Measurements from ENCODE around the gene NBAS. TPM values are rescaled to one million over a fixed set of nuclear protein-coding genes. Genes with fewer than 3 reads are reported as not detected.

Gene NBAS
- polyA plus RNA-seq, 1 of the 3 experiments (the other 2 are of a cell fraction), result 12.0 TPM

DNA sequence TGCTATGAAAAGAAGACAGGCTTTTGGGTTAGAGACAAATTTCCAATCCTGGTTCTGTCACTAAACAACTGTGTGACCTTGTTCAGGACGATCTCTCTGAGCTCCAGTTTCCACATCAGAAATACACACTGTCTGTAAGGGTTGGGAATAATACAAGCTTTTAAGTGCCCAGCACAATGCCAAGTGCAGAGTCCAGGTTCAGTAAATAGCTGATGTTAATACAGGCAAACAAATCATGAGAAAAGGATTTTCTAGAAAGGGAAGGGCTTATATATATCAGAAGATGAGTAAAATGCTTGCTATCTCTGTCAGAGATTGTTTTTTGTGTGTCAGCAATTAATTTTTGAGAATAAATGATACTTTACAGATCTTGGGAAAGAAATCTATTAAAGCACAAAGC, 388.3 kb downstream of the NBAS start:
- Histone ChIP-seq H3K9me3 (no peaks in the 10 kb centered on the region), H3K4me2 (no peak overlapping the region), H3K79me2 (ENCODE audit: insufficient read depth) (no peaks in the 10 kb centered on the region), H3K4me1 (ENCODE audit: control insufficient read depth in 1 of 2, insufficient read depth in 2 of 2, low read depth in 1 of 2, low read length in 1 of 2) (peaks cover 15 to 27% of the 10 kb centered on the region in 2 experiments; a peak in 3 of 4 replicates), H3K27ac (ENCODE audit: low read depth in 2 of 2, low read length in 1 of 2) (no peak overlapping the region), H3K36me3 (replicated peaks in 1 of 2; ENCODE audit: control insufficient read depth in 1 of 2, insufficient read depth in 2 of 2, low read length in 1 of 2) (peaks cover 0 to 4% of the 10 kb centered on the region in 2 experiments), H4K20me1 (ENCODE audit: insufficient read depth) (no peaks in the 10 kb centered on the region), H3K9ac (no peak overlapping the region), H3K27me3 (ENCODE audit: insufficient read depth) (no peaks in the 10 kb centered on the region), H3K9me2 (no peaks in the 10 kb centered on the region), H2AFZ (ENCODE audit: low read depth) (no peak overlapping the region), H3F3A (replicated peaks; ENCODE audit: insufficient read depth) (peaks cover 23% of the 10 kb centered on the region), H3K4me3 (ENCODE audit: low read depth in 2 of 2, low read length in 1 of 2) (no peak overlapping the region)
- POLR2A ChIA-PET, result no interaction called here
- WGBS (ENCODE audit: low lambda C conversion rate), result 93% methylated on average over 1 of the region's 1 CpG
- no peak for DNase-seq
- no peak for TF ChIP-seq POLR2AphosphoS5 (IDR thresholded peaks at IDR 0.05; ENCODE audit: low read depth, low read length)
- TF ChIP-seq, protein P1, sequence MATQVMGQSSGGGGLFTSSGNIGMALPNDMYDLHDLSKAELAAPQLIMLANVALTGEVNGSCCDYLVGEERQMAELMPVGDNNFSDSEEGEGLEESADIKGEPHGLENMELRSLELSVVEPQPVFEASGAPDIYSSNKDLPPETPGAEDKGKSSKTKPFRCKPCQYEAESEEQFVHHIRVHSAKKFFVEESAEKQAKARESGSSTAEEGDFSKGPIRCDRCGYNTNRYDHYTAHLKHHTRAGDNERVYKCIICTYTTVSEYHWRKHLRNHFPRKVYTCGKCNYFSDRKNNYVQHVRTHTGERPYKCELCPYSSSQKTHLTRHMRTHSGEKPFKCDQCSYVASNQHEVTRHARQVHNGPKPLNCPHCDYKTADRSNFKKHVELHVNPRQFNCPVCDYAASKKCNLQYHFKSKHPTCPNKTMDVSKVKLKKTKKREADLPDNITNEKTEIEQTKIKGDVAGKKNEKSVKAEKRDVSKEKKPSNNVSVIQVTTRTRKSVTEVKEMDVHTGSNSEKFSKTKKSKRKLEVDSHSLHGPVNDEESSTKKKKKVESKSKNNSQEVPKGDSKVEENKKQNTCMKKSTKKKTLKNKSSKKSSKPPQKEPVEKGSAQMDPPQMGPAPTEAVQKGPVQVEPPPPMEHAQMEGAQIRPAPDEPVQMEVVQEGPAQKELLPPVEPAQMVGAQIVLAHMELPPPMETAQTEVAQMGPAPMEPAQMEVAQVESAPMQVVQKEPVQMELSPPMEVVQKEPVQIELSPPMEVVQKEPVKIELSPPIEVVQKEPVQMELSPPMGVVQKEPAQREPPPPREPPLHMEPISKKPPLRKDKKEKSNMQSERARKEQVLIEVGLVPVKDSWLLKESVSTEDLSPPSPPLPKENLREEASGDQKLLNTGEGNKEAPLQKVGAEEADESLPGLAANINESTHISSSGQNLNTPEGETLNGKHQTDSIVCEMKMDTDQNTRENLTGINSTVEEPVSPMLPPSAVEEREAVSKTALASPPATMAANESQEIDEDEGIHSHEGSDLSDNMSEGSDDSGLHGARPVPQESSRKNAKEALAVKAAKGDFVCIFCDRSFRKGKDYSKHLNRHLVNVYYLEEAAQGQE (IDR thresholded peaks at IDR 0.05; ENCODE audit: low read depth, low read length), result no peak
- no peak for TF ChIP-seq RFX5 (IDR thresholded peaks at IDR 0.05; ENCODE audit: low read length)
- no peak for TF ChIP-seq FOXM1 (IDR thresholded peaks at IDR 0.05; ENCODE audit: low read depth)
- no peak for TF ChIP-seq SIN3A (IDR thresholded peaks at IDR 0.05; ENCODE audit: borderline replicate concordance, low read depth, low read length)
- TF ChIP-seq YY1 (IDR thresholded peaks at IDR 0.05; ENCODE audit: low read depth), result no peak
- TF ChIP-seq RAD21 (IDR thresholded peaks at IDR 0.05; ENCODE audit: low read length), result no peak
- TF ChIP-seq EP300 (IDR thresholded peaks at IDR 0.05; ENCODE audit: borderline replicate concordance in 1 of 2, low read depth in 1 of 2, low read length in 1 of 2), result no peak
- TF ChIP-seq, protein P2, sequence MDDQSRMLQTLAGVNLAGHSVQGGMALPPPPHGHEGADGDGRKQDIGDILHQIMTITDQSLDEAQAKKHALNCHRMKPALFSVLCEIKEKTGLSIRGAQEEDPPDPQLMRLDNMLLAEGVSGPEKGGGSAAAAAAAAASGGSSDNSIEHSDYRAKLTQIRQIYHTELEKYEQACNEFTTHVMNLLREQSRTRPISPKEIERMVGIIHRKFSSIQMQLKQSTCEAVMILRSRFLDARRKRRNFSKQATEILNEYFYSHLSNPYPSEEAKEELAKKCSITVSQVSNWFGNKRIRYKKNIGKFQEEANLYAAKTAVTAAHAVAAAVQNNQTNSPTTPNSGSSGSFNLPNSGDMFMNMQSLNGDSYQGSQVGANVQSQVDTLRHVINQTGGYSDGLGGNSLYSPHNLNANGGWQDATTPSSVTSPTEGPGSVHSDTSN (IDR thresholded peaks at IDR 0.05), result no peak
- TF ChIP-seq CHD2 (IDR thresholded peaks at IDR 0.05; ENCODE audit: low read length, partially characterized antibody), result no peak
- TF ChIP-seq GATA2 (CRISPR knock-in tag; IDR thresholded peaks at IDR 0.05), result no peak
- no peak for TF ChIP-seq FOSL2 (IDR thresholded peaks at IDR 0.05; ENCODE audit: borderline replicate concordance, low read depth)
- TF ChIP-seq GABPA (IDR thresholded peaks at IDR 0.05; ENCODE audit: low read depth), result no peak
- TF ChIP-seq MEF2A (IDR thresholded peaks at IDR 0.05; ENCODE audit: borderline replicate concordance, low read depth), result no peak
- no peak for TF ChIP-seq RXRA (IDR thresholded peaks at IDR 0.05; ENCODE audit: borderline replicate concordance, low read depth)
- TF ChIP-seq, protein P3, sequence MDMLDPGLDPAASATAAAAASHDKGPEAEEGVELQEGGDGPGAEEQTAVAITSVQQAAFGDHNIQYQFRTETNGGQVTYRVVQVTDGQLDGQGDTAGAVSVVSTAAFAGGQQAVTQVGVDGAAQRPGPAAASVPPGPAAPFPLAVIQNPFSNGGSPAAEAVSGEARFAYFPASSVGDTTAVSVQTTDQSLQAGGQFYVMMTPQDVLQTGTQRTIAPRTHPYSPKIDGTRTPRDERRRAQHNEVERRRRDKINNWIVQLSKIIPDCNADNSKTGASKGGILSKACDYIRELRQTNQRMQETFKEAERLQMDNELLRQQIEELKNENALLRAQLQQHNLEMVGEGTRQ (IDR thresholded peaks at IDR 0.05; ENCODE audit: borderline replicate concordance, low read depth, low read length), result no peak
- TF ChIP-seq, protein P4, sequence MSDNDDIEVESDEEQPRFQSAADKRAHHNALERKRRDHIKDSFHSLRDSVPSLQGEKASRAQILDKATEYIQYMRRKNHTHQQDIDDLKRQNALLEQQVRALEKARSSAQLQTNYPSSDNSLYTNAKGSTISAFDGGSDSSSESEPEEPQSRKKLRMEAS (IDR thresholded peaks at IDR 0.05; ENCODE audit: low read depth), result no peak
- TF ChIP-seq, protein P5, sequence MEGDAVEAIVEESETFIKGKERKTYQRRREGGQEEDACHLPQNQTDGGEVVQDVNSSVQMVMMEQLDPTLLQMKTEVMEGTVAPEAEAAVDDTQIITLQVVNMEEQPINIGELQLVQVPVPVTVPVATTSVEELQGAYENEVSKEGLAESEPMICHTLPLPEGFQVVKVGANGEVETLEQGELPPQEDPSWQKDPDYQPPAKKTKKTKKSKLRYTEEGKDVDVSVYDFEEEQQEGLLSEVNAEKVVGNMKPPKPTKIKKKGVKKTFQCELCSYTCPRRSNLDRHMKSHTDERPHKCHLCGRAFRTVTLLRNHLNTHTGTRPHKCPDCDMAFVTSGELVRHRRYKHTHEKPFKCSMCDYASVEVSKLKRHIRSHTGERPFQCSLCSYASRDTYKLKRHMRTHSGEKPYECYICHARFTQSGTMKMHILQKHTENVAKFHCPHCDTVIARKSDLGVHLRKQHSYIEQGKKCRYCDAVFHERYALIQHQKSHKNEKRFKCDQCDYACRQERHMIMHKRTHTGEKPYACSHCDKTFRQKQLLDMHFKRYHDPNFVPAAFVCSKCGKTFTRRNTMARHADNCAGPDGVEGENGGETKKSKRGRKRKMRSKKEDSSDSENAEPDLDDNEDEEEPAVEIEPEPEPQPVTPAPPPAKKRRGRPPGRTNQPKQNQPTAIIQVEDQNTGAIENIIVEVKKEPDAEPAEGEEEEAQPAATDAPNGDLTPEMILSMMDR (IDR thresholded peaks at IDR 0.05), result no peak
- CTCF ChIA-PET, result interaction anchor here (1.3 kb wide), 1 partner anchor 403 kb away, joined by 3 read pairs; no protein-coding TSS in a partner anchor

All from SK-N-SH (cell line).